GM23338 (cell line): ENCODE results near the gene SERPINB10. TPM values are rescaled to one million over a fixed set of nuclear protein-coding genes. Genes with fewer than 3 reads are reported as not detected.

Experiments
- ATAC-seq: fragments of 200-7000 bp; cut with Tn5 transposase; 3 replicates; pipeline ENCODE4 v1.9.1; 2020
- DNase-seq: peaks from one replicate; pipeline ENCODE4 v3.0.0-alpha.2; 2015; ENCODE audit warnings: low spot score
- H2AFZ ChIP-seq: fragments of 200-600 bp; sonication (generic); 2 replicates; pipeline ENCODE4 v1.8.0; 2016; ENCODE audit warnings: antibody characterized with exemption, mild to moderate bottlenecking, moderate library complexity
- H3F3A ChIP-seq: fragments of 200-600 bp; sonication (generic); replicated peaks from 2 replicates; pipeline ENCODE4 v1.8.0; 2017; ENCODE audit warnings: antibody characterized with exemption, mixed run types, low read depth
- H3K27ac ChIP-seq: fragments of 200-600 bp; sonication (generic); 2 replicates; pipeline ENCODE4 v1.6.1; 2016; ENCODE audit warnings: low read depth
- H3K27me3 ChIP-seq: fragments of 200-600 bp; sonication (generic); 2 replicates; pipeline ENCODE4 v1.8.0; 2016; ENCODE audit warnings: mild to moderate bottlenecking, mixed run types, moderate library complexity; ENCODE audit not compliant: insufficient read depth
- H3K36me3 ChIP-seq: fragments of 200-600 bp; sonication (generic); 2 replicates; pipeline ENCODE4 v1.8.0; 2016; ENCODE audit warnings: mild to moderate bottlenecking; ENCODE audit not compliant: insufficient read depth
- H3K4me1 ChIP-seq: fragments of 200-600 bp; sonication (generic); 2 replicates; pipeline ENCODE4 v1.8.0; 2016; ENCODE audit warnings: mild to moderate bottlenecking, moderate library complexity; ENCODE audit not compliant: insufficient read depth
- H3K4me2 ChIP-seq: fragments of 200-600 bp; sonication (generic); 2 replicates; pipeline ENCODE4 v1.7.1; 2017; ENCODE audit warnings: mixed run types
- H3K4me3 ChIP-seq: fragments of 200-600 bp; sonication (generic); 2 replicates; pipeline ENCODE4 v1.6.1; 2016; ENCODE audit warnings: mixed run types
- H3K79me2 ChIP-seq: fragments of 200-600 bp; sonication (generic); replicated peaks from 2 replicates; pipeline ENCODE4 v1.8.0; 2017; ENCODE audit warnings: mild to moderate bottlenecking; ENCODE audit not compliant: insufficient read depth
- H3K9me2 ChIP-seq: fragments of 200-600 bp; sonication (generic); 2 replicates; pipeline ENCODE4 v1.8.0; 2017; ENCODE audit not compliant: insufficient read depth
- H4K20me1 ChIP-seq: fragments of 200-600 bp; sonication (generic); replicated peaks from 2 replicates; pipeline ENCODE4 v1.8.0; 2017; ENCODE audit warnings: mild to moderate bottlenecking; ENCODE audit not compliant: insufficient read depth
- H3K27ac Mint-ChIP-seq: 2 replicates; pipeline ENCODE4 v1.8.0; 2020; ENCODE audit warnings: inconsistent platforms, mild to moderate bottlenecking, moderate library complexity, mixed read lengths
- H3K27me3 Mint-ChIP-seq: 3 replicates; pipeline ENCODE4 v1.8.0; 2022; ENCODE audit warnings: low read depth, mild to moderate bottlenecking, moderate library complexity, mixed read lengths, inconsistent platforms; ENCODE audit not compliant: insufficient read depth, poor library complexity
- H3K36me3 Mint-ChIP-seq: 3 replicates; pipeline ENCODE4 v1.8.0; 2021; ENCODE audit warnings: low read depth, mild to moderate bottlenecking, inconsistent platforms, moderate library complexity, mixed read lengths
- H3K4me1 Mint-ChIP-seq: 3 replicates; pipeline ENCODE4 v1.8.0; 2020; ENCODE audit warnings: mild to moderate bottlenecking, inconsistent platforms, mixed read lengths
- H3K4me3 Mint-ChIP-seq: 3 replicates; pipeline ENCODE4 v1.8.0; 2021; ENCODE audit warnings: moderate library complexity, mild to moderate bottlenecking, inconsistent platforms, mixed read lengths
- H3K9me3 Mint-ChIP-seq: 3 replicates; pipeline ENCODE4 v1.8.0; 2020; ENCODE audit warnings: moderate library complexity, mild to moderate bottlenecking, inconsistent platforms, mixed read lengths
- CREB1 ChIP-seq: fragments of 250-450 bp; sonication (Bioruptor Pico); IDR thresholded peaks from 2 replicates; pipeline ENCODE4 v1.5.0; 2020; ENCODE audit warnings: low read depth, mild to moderate bottlenecking, moderate library complexity
- CTCF ChIP-seq, 2 experiments: fragments of 200-600 bp in 1 of 2; sonication (generic) in 1 of 2; conservative IDR thresholded peaks; 2 replicates each; pipeline versions ENCODE4 v1.5.1 to v1.6.1; 2016 to 2017; ENCODE audit warnings: antibody characterized with exemption in 2 of 2, low read depth in 2 of 2, mild to moderate bottlenecking in 2 of 2, moderate library complexity in 1 of 2
- ETS1 ChIP-seq: IDR thresholded peaks from 2 replicates; pipeline ENCODE4 v1.6.1; 2016; ENCODE audit warnings: antibody characterized with exemption
- EZH2 ChIP-seq: fragments of 200-600 bp; sonication (generic); IDR thresholded peaks from one replicate; pipeline ENCODE4 v1.8.0; 2017; ENCODE audit warnings: antibody characterized with exemption, mild to moderate bottlenecking, low read depth; ENCODE audit not compliant: unreplicated experiment
- JUNB ChIP-seq: IDR thresholded peaks from one replicate; pipeline ENCODE4 v1.6.1; 2016; ENCODE audit warnings: antibody characterized with exemption; ENCODE audit not compliant: unreplicated experiment
- NANOG ChIP-seq: IDR thresholded peaks from 2 replicates; pipeline ENCODE4 v1.6.1; 2016; ENCODE audit warnings: antibody characterized with exemption, borderline replicate concordance
- POLR2AphosphoS5 ChIP-seq: IDR thresholded peaks from 2 replicates; pipeline ENCODE4 v1.6.1; 2016; ENCODE audit warnings: antibody characterized with exemption, low read depth
- REST ChIP-seq: IDR thresholded peaks from one replicate; pipeline ENCODE4 v1.6.1; 2018; ENCODE audit warnings: antibody characterized with exemption; ENCODE audit not compliant: unreplicated experiment
- STAT1 ChIP-seq: IDR thresholded peaks from one replicate; pipeline ENCODE4 v1.6.1; 2016; ENCODE audit warnings: antibody characterized with exemption; ENCODE audit not compliant: unreplicated experiment
- ZNF331 ChIP-seq: fragments of 250-450 bp; sonication (Bioruptor Pico); IDR thresholded peaks from 2 replicates; pipeline ENCODE4 v1.5.0; 2020; ENCODE audit warnings: low read depth, mild to moderate bottlenecking, moderate library complexity
- polyA plus RNA-seq: library from polyadenylated mRNA; unstranded; fragments of >200 nt; fragmentation: Nextera tagmentation; extraction: Ambion mirVana; gene quantifications from 2 replicates; pipeline ENCODE4 v1.2.1, GENCODE V29; 2016
- total RNA-seq: library from RNA; depleted of rRNA; stranded (reverse); fragments of >200 nt; shearing (Covaris generic); gene quantifications from 2 replicates; pipeline ENCODE4 v1.2.3, GENCODE V29; 2014

Gene SERPINB10
- total and polyA plus RNA-seq, 2 experiments from 2014 or later = not detected

- no peak overlapping the region for H3K4me3 Mint-ChIP-seq
- H3K4me3 ChIP-seq = no peak overlapping the region
- H3K4me1 ChIP-seq = no peaks in the 10 kb centered on the region
- H3K9me3 Mint-ChIP-seq = no peaks in the 10 kb centered on the region
- H3K4me1 Mint-ChIP-seq = no peaks in the 10 kb centered on the region
- no peaks in the 10 kb centered on the region for H3K27me3 Mint-ChIP-seq
- no peaks in the 10 kb centered on the region for H4K20me1 ChIP-seq
- H3K36me3 Mint-ChIP-seq = no peaks in the 10 kb centered on the region
- no peaks in the 10 kb centered on the region for H3K36me3 ChIP-seq
- H3F3A ChIP-seq = no peaks in the 10 kb centered on the region
- H3K9me2 ChIP-seq = no peaks in the 10 kb centered on the region
- H3K27ac Mint-ChIP-seq = no peak overlapping the region
- TF ChIP-seq JUNB = no peak
- TF ChIP-seq NANOG = no peak
- TF ChIP-seq STAT1 = no peak
- H2AFZ ChIP-seq = no peak overlapping the region
- H3K79me2 ChIP-seq = no peaks in the 10 kb centered on the region
- no peak for ATAC-seq
- H3K4me2 ChIP-seq = no peak overlapping the region
- no peak overlapping the region for H3K27ac ChIP-seq
- no peak for DNase-seq
- no peaks in the 10 kb centered on the region for H3K27me3 ChIP-seq
These were observed 28.8 kb upstream of the SERPINB10 start for GRCh38 chr18:63878925-63879324.

GRCh38 chr18:63879709-63880108, 28.0 kb upstream of the SERPINB10 start:
- Histone ChIP-seq H3K4me2 (no peak overlapping the region), H3K79me2 (no peaks in the 10 kb centered on the region), H3F3A (no peaks in the 10 kb centered on the region), H3K4me3 (no peak overlapping the region), H3K4me1 (no peaks in the 10 kb centered on the region), H3K36me3 (no peaks in the 10 kb centered on the region), H3K27ac (no peak overlapping the region), H4K20me1 (no peaks in the 10 kb centered on the region), H3K27me3 (no peaks in the 10 kb centered on the region), H3K9me2 (no peaks in the 10 kb centered on the region), H2AFZ (no peak overlapping the region)
- ATAC-seq (no peak), DNase-seq (no peak)
- Mint-ChIP-seq H3K27ac (no peak overlapping the region), H3K27me3 (no peaks in the 10 kb centered on the region), H3K4me1 (no peaks in the 10 kb centered on the region), H3K36me3 (no peaks in the 10 kb centered on the region), H3K4me3 (no peak overlapping the region), H3K9me3 (no peaks in the 10 kb centered on the region)
- TF ChIP-seq ETS1 (no peak), REST (no peak), CREB1 (CRISPR knock-in tag) (no peak)

GRCh38 chr18:63881851-63882250, 25.9 kb upstream of the SERPINB10 start:
- Histone ChIP-seq H3K4me2 (no peak overlapping the region), H3K9me2 (no peaks in the 10 kb centered on the region), H3K36me3 (no peaks in the 10 kb centered on the region), H4K20me1 (no peaks in the 10 kb centered on the region), H3F3A (no peaks in the 10 kb centered on the region), H2AFZ (no peak overlapping the region), H3K79me2 (no peaks in the 10 kb centered on the region), H3K27ac (no peak overlapping the region), H3K4me1 (no peaks in the 10 kb centered on the region), H3K4me3 (no peak overlapping the region), H3K27me3 (no peaks in the 10 kb centered on the region)
- Mint-ChIP-seq H3K27me3 (no peaks in the 10 kb centered on the region), H3K4me1 (no peaks in the 10 kb centered on the region), H3K36me3 (no peaks in the 10 kb centered on the region), H3K4me3 (no peak overlapping the region), H3K27ac (no peak overlapping the region), H3K9me3 (no peaks in the 10 kb centered on the region)
- DNase-seq (no peak), ATAC-seq (no peak)
- TF ChIP-seq CREB1 (CRISPR knock-in tag) (no peak), REST (no peak), POLR2AphosphoS5 (no peak), STAT1 (no peak), ZNF331 (no peak), EZH2 (no peak), CTCF (conservative IDR thresholded peaks at IDR 0.05; ENCODE audit: low read depth in 2 of 2) (no peak), JUNB (no peak)
